T-helper 1 cell (primary cell): ENCODE measurements around the gene SNAI1.
"Not testable (repeated sequence)": the region's sequence is repeated elsewhere in the genome, so short reads cannot be mapped to it uniquely, and the experiment has no call there.

Source experiments
- DNase-seq, 5 donors: peaks; one replicate each; pipeline ENCODE4 v3.0.0-alpha.2; 2012 to 2020

Gene SNAI1

DNA sequence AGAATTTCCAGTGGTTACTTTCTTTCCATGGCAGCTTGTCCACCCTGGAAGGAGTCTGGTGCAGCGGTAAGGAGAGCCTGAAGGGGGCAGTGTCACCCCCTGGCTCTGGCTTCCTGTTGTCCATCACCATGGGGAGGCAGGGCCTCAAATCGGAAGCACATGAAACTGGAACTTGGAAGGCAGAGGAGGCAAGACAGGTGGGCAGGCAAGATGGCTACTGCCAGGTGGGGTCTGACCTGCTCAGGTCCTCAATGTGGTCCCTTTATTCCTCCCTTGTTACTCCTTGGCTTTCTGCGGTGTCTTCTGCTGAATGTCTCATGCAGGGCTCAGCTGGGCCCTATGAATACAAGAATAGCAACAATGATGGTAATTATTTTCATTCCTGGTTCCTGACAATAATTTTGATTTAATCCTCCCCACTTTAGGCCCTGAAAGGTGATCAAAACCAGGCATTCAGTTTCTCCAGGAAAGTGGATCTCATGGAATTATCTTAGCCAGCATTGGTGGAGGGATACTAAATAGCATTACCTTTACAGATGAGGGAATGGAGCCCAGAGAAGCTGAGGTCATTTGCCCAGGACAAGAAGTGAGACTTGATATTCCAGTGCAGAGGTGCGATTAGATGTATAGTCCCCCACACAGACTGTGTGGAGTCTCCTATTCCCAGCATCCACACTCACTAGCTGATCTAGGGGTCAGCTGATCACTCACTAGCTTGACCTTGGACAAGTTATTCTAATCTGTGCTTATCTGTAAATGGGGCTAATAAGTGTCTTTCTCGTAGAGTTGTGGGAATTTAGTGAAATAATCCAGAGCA lies 17.6 kb upstream of the SNAI1 start:
- peak in 1 of 5 donors; percentile 18 for DNase-seq

DNA sequence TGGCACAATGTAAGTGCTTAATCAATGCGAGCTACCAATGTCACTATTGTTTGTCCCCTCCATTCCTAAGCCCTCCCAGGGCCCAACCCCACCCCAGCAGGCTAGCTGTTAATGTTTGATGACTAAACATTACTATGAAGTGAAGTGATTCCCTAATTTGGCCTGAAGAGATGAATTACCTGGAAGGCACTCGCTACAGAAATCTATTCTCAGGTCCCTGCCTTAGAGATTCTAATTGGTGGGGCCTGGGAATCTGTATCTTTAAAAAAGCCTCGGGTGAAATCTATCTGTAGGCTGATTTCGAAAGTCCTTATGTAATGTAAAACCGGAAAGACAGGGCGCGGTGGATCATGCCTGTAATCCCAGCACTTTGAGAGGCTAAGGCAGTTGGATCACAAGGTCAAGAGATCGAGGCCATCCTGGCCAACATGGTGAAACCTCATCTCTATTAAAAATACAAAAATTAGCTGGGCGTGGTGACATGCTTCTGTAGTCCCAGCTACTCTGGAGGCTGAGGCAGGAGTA lies 16.9 kb upstream of the SNAI1 start:
- DNase-seq, result no peak

DNA sequence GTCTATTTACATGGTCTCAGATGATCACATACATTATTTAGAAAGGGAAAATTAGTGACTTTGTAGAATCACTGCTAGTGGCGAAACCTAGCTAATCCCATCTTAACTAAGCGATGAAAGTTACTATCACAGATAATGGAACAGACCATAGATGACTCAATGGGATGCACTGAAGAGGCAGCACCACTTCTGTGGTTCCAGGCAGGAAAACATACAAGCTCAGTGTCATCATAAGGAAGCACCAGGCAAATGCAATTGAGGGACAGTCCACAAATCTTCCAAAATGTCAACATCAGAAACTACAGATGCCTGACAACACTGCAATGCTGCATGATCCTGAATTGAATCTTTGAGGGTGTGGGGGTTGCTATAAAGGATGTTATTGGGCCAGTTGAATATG lies 15.9 kb upstream of the SNAI1 start:
- DNase-seq, result no peak

DNA sequence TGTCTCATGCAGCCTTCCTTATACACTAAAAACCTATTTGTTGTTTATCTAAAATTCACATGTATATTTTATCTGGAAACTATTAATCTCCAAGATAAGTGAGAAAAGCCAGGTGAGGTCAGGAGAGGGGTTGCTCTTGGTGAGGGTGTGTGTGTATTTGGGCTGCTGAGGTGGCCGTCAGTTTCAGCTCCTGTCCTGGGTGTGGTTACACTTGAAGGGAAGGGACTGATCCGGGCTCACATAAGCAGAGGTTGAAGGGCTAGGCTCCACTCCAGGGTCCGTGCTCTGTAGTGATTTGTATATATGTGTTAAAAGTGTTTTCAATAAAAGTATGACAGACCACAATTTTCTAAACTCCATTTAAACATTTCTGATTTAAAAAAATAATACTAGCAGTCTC lies 13.5 kb upstream of the SNAI1 start:
- DNase-seq, result no peak

DNA sequence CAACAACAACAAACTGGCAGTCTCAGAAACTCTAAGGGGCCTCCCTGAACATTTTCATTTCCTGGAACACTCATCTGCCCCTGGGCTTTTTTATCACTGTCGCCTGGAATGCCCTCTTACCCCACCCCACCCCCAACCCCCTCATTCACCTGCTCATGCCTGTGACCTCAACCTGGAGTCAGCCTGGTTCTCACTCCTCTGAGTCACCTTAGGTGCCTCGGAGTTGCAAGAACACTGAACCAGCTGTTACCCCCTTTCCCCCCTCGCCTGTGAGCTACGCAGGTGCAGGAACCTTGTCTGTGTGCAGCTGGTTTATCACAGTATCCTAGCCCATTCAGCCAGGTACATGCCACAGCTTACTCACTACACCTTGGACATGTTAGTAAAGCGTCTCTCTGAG lies 12.8 kb upstream of the SNAI1 start:
- DNase-seq, result no peak

DNA sequence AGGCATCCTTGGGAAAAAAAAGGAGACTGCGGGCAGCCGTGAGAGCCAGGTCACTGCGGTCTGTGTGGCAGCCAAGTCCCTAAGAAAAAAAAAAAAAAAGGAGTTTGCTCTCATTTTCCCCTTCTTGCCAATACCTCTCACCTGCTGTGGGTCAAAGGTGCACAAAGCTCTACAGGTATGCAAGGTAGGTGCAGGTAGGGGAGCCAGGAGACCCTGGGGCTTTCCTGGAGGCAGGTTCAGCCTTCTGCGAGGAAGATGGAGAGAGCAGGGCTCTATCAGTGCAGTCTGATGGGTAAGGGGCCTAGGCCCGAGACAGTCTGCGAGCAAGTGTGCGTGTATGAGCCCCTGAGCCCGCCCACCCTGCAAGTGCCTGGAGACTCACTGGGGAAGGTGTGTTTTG lies 12.3 kb upstream of the SNAI1 start:
- DNase-seq, result no peak

DNA sequence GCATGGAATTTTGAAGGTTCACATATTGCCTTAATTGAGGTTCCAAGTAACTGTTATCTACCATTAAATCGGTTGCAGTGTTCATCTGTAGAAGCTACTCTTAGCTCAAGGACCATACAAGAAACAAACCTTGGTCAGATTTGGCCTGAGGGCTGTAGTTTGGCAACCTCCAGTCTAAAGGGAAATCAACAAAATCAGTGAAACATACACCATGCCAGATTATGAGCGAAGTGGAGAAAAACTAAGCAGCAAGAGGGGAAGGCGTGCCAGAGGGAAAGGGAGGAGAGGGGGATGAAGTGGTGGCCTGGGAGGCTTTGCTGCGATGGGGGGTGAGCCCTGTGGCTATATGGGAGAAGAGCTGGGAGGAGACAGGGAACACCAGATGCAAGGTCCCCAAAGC lies 8.8 kb upstream of the SNAI1 start:
- no peak for DNase-seq

DNA sequence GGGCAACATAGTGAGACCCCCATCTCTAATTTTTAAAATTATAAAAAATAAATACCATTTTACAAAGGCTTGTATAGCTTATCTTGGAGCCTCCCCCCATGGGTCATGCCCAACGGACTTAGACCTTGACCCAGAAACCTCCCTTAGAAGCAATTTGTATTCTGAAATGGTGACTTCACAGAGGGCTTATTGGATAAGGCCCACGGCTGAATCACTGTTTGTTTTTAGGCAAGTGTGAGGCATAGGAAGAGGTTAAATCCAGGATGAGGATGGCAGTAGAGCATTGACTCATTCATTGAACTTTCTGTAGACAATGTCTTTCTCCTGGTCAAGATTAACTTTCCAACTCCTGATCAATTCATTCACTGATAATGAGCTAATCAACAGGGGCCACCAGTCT lies 6.2 kb upstream of the SNAI1 start:
- no peak for DNase-seq

DNA sequence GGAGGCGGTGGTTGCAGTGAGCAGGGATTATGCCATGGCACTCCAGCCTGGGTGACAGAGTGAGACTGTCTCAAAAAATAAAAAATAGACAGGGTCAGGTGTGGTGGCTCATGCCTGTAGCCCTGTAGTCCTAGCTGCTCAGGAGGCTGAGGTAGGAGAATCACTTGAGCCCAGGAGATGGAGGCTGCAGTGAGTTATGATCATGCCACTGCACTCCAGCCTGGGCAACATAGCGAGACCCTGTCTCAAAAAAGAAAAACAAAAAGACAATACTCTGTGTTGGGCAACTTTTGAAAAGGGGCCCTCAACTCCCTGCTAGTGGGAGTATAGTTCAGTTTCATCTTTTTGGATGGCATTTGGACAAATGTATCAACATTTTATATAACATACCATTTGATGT lies 5.0 kb upstream of the SNAI1 start:
- DNase-seq, result not testable (repeated sequence)

DNA sequence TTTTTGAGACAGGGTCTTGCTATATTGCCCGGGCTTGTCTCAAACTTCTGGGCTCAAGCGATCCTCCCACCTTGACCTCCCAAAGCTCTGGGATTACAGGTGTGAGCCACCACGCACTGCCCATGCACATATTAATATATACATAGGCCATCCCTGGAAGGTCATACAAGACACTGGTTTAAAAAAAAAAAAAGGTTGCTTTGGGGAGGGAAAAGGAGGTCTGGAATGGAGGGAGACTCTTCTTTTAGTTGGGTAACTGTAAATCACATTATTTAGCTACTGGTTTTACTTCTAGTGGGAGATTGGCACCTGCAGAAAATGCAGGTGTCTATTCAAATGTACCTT lies 4.1 kb upstream of the SNAI1 start:
- no peak for DNase-seq

DNA sequence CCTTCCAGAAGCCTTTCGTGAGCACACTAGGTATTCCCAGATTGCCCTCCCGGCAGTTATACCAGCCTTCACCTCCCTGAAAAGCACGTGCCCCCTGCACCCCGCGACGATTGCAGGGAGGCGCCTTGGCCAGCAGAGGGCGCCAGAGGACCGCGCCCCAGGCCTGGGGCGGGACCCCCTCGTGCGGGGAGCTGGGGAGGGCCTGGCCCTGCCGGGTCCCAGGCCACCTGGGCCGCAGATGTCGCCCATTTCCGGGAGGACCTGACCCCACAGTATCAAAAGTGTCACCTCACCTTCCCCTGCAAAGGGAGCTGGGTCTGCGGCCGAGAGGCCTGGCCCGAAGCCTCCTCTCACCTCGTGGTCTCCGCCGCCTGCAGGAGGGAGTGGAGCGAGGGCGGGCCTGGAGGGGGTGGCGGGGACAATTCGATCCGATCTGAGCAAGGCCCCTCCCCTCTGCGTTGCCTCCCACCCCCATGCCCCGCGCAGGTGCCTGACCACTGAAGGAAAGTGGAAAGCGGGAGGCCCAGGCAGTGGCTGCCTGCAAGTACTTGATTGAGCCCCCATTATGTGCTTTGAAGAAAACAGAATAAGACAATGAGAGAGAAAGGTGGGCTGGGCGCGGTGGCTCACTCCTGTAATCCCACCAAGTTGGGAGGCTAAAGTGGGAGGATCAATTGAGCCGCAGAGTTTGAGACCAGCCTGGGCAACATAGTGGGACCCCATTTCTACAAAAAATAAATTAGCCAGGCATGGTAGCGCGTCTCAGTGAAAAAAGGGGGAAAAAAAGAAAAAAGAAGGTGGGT lies 3.5 kb upstream of the SNAI1 start:
- peak; percentile 37 to 65 (median 55) for DNase-seq

DNA sequence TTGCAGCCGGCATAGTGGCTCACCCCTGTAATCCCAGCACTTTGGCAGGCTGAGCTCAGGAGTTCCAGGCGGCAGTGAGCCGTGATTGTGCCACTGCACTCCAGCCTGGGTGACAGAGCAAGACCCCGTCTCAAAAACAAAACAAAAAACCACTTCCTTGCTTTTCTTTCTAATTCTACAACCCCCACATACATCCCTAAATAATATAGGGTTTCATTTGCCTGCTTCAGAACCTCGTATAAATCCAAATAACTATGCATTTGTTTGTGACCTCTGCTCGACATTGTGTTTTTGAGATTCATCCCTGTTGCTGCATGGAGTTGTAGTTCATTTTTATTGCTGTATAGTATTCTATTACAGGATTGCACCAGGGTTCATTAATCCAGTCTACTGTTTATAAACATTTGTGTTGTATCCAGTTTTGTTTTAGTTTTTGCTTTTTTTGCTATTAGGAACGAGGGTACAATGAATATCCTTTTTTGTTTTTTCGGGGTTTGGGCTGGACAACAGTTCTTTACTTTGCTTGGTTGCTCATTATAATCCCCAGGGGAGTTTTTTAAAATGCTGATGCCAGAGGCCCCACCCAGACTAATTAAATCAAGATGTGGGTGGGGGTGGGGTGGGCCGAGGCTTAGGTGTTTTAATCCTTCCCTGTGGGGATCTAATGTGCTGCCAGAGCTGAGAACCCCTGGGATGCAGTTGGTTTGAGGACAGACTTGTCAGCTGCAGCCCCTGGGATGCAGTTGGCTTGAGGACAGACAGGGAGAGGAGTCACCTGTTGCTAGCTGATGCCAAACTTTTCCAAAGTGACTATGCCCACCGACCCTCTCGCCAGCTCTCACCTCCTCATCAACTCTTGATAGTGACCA lies 2.4 kb upstream of the SNAI1 start:
- DNase-seq, result no peak

DNA sequence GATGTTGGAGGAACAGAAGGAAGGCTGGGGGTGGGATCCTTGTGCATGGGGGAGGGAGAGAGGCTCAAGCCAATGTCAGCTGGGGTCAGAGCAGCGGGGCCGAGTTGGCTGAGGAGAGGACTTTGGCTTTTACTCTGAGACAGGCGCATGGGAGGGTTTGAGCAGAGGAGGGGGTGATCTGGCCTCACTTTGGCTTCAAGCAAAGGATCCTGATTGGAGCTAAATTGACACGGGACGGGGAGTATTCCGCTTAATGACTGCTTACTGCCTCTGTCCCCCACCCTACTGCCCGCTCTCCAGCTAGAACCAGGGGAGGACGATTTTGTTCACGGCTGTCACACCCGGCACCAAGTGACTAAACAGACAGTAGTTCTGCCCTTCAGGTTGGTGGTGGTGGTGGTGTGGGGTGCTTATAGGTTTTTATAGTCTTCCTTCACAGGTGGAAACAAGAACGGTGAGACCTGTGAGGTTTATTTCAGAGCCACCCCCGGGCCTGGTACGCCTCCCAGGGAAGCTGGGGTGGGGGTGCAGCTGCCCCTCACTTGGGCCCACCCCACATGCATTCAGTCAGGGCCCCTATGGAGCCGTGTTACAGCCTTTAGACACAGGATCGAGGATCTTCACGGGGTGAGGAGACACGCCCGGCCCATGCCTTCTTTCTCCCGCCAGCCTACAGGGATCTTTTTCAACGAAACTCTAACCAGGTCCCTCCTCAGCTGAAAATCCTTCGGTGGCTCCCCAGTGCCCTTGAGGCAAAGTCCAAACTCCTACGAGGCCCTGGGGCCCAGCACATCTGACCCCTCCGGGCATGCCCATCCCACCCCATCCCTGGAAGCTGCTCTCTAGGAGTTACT lies 1.3 kb upstream of the SNAI1 start:
- DNase-seq, result no peak

DNA sequence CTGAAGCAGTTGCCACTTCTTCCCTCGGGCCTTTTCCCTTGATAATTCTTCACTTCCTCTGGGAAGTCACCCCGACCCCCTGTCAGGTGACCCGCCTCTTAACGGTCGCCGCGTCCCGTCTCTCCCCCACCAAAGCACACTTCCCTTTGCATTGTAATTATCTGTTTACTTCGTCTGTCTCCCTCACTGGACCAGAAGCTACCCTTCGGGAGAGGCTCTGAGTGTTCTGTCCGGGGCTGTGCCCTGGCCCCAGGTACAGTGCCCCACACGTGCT lies 771 bp upstream of the SNAI1 start:
- DNase-seq, result no peak

DNA sequence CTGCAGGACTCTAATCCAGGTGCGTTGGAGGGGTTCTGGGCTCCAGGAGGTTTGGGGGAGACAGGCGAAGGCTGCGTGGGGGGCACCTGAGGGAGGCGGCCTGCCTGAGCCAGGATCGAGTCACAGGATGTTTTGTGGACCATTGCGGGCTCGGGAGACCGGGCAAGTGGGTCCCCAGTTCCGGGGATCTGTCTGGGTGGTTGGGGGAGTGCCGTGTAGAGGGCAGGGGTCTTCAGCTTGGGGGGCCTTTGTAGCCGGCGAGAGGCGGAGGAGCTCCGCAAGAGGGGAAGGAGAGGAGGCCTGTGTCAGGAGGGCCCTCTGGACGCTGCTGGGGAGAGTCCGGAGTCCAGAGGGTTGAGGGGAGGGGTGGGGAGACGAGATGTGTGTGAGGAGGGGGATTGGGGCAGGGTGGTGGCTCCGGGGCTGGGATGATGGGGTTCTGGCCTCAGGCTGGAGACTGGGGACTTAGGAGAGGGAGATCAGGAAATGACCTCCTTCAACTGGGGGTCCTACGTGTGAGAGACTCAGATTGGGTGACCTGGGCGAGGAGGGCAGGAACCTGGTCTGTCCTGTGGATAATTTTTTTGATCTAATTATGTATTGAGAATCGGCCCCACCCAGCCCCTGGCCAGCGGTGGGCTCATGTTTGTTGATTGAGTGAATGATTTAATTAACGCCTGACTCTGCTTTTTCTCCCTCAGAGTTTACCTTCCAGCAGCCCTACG lies 505 bp downstream of the SNAI1 start:
- DNase-seq, result no peak

DNA sequence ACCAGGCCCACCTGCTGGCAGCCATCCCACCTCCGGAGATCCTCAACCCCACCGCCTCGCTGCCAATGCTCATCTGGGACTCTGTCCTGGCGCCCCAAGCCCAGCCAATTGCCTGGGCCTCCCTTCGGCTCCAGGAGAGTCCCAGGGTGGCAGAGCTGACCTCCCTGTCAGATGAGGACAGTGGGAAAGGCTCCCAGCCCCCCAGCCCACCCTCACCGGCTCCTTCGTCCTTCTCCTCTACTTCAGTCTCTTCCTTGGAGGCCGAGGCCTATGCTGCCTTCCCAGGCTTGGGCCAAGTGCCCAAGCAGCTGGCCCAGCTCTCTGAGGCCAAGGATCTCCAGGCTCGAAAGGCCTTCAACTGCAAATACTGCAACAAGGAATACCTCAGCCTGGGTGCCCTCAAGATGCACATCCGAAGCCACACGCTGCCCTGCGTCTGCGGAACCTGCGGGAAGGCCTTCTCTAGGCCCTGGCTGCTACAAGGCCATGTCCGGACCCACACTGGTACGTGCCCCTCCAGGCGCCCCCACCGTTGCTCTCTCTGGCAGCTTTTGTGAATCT lies 1.1 kb downstream of the SNAI1 start:
- no peak for DNase-seq

DNA sequence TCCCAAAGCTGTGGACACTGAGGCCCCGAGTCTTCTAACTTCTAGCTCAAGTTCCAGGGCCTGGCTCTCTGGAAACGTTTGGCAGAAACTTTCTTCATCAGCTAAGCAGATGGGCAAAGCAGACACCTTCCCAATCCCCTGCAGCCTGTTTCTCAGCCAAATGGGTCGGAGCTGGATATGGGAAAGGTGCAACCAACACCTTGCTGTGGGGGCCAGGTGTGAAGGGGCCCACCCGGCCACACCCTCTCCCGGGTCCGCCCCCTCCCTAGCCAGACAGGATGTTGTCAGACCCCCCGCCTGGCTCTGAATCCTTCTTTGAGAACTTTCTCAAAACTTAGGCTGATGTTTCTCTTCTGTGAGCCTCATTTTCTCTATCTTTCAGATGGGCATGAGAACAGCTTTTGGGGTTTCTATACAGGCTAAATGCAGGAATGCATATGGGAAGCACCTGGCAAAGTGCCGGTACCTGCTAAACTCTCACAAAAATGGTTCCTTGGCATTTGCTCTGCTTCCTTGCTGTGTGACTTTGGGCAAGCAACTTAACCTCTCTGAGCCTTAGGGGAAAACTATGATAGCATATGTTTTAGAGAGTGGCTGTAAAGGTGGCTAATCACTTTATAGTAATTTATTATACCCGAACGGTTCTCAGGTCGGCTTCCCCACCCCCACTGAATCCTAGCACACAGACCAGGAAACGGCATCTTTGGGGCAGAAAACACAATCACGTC lies 1.8 kb downstream of the SNAI1 start:
- no peak for DNase-seq

DNA sequence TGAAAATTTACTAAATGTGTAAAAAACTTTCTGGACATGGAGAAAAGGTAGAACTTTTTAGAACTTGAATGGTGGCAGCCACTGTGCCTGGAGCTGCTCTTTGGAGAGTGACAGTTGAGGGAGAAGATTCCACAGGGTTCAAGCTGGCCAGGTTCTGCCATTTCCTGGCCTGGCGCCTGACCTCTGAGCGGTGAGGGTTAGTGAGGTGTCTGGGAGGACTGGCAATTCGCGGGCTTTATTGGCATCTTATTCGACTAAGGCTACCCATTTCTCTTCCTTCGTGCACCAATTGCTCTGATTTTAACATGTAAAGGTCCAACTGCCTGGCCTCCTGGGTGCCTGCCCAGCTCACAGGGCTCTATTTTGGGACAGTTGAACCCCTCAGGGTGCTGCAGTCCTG lies 2.4 kb downstream of the SNAI1 start:
- DNase-seq, result no peak

DNA sequence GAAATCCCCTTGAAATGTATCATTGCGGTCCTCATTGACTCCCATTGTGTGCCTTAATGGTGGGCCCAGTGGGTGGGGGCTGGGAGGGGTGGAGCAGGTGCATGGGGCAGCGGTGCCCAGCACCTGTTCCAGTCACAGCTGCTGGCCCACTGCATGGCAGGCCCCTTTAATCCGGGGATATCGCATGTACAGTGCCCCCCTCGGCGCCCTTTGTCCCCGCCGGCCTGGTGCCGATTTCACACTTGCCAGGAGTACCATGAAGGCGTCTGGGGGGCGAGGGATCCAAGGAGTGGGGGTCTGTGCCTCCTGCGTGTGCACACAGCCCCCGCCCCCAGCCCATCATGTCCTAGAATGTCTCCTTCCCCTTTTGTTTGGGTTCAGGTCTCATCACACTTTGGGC lies 2.8 kb downstream of the SNAI1 start:
- no peak for DNase-seq

DNA sequence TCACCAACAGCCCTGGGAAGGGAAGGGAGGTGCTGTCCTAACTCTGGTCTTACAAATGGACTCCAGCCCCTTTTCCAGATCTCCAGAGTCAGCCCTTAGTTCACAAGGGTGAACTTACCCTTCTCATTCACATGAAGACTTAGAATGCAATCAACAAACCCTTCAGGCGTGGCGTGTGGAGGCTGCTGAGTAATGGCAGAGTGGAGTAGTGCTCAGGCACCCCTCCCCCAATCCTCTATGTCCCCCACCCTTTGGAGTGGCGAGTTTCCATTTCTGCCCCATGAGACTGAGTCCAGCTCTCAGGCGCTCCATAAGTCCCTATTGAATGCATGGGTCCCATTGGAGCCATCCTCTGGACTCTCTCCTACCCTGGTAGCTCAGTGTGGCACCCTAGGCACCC lies 3.3 kb downstream of the SNAI1 start:
- DNase-seq, result no peak
